Measurements from ENCODE around the gene IKZF2.

IKZF2 gene

GRCh38 chr2:213156717-213157116 lies 5.3 kb upstream of the IKZF2 start:
- no peak for TF ChIP-seq GABPA (IDR thresholded peaks at IDR 0.05; ENCODE audit: low read depth)
- no peak for TF ChIP-seq REST (IDR thresholded peaks at IDR 0.05; ENCODE audit: insufficient replicate concordance, low read depth)
- no peak for TF ChIP-seq POLR2AphosphoS5 (IDR thresholded peaks at IDR 0.05; ENCODE audit: low read depth)
- TF ChIP-seq SPI1 (IDR thresholded peaks at IDR 0.05; ENCODE audit: borderline replicate concordance, low read depth) = no peak
- TF ChIP-seq, protein P1, sequence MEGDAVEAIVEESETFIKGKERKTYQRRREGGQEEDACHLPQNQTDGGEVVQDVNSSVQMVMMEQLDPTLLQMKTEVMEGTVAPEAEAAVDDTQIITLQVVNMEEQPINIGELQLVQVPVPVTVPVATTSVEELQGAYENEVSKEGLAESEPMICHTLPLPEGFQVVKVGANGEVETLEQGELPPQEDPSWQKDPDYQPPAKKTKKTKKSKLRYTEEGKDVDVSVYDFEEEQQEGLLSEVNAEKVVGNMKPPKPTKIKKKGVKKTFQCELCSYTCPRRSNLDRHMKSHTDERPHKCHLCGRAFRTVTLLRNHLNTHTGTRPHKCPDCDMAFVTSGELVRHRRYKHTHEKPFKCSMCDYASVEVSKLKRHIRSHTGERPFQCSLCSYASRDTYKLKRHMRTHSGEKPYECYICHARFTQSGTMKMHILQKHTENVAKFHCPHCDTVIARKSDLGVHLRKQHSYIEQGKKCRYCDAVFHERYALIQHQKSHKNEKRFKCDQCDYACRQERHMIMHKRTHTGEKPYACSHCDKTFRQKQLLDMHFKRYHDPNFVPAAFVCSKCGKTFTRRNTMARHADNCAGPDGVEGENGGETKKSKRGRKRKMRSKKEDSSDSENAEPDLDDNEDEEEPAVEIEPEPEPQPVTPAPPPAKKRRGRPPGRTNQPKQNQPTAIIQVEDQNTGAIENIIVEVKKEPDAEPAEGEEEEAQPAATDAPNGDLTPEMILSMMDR (IDR thresholded peaks at IDR 0.05; ENCODE audit: insufficient read depth, low read length) = no peak
- no peak overlapping the region for H3K4me3 ChIP-seq (replicated peaks; ENCODE audit: insufficient read depth, low read length)
- DNase-seq (ENCODE audit: low read depth in 1 of 2, low spot score in 1 of 2) = no peak
- H3K27ac ChIP-seq (replicated peaks) = no peak overlapping the region
- H3K27me3 ChIP-seq (ENCODE audit: insufficient read depth, poor library complexity, severe bottlenecking) = no peaks in the 10 kb centered on the region

DNA sequence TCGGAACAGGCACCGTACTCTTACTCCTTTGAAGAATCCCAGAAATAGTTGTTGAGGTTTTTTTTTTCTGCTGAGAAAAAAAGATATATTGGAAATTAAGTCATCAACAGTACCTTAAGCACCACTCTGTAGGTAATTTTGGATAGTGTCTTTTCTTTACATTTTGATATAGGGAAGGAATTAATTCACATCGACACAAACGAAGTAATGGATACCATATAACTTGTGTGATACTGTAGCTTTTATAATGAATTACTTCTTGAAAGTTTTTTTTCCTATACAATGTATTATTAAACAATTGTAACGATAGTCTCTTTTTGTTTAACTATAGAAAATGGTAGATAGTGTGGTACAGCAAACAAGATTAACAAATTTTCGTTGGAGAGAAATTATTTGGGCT lies 1.5 kb upstream of the IKZF2 start:
- no peak for DNase-seq (ENCODE audit: low read depth in 1 of 2, low spot score in 1 of 2)
- Histone ChIP-seq H3K27me3 (ENCODE audit: insufficient read depth, poor library complexity, severe bottlenecking) (no peaks in the 10 kb centered on the region), H3K4me3 (replicated peaks; ENCODE audit: insufficient read depth, low read length) (no peak overlapping the region), H3K27ac (replicated peaks) (no peak overlapping the region; the same call in 1 of the 2 replicates)
- TF ChIP-seq REST (IDR thresholded peaks at IDR 0.05; ENCODE audit: insufficient replicate concordance, low read depth) (no peak), GABPA (IDR thresholded peaks at IDR 0.05; ENCODE audit: low read depth) (no peak), SPI1 (IDR thresholded peaks at IDR 0.05; ENCODE audit: borderline replicate concordance, low read depth) (no peak), POLR2AphosphoS5 (IDR thresholded peaks at IDR 0.05; ENCODE audit: low read depth) (no peak)
- TF ChIP-seq, protein P1 (IDR thresholded peaks at IDR 0.05; ENCODE audit: insufficient read depth, low read length) = no peak

DNA sequence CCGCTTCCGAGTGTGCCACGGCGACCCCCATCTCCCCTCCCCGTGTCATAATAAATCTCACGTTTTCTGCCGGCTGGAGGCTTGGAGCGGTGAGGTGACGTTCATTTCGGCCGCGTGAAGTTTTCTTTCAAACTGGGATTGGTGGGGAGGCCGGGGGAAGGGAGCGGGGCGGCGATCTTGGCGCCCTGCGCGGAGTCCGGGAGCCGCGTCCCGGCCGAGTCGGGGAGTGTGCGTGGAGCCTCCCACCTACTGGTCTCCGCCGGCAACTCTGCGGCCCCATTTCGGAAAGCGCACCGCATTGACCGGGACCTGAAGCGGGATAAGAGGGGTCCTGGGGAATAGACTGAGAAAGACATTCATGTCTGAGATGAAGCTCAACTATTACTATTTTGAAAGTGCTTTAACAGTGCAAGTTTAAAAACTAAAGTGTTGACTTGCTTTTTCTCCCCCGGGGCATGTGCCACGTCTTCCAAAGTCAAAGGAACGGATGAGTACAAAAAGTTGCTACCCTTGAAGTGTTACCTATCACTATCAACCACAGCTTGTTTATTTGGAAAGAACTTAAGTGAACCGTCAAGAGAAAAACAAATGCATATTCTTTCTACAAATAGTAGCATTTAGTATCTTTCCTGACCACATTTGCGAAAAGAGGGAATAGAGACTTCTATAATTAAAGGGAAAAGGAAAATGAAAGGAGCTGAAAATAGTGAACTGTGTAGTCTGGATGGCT lies 818 bp upstream of the IKZF2 start:
- peak; percentile 4 to 48 for DNase-seq (ENCODE audit: low read depth in 1 of 2, low spot score in 1 of 2)
- peak overlapping the region; percentile 57 for H3K4me3 ChIP-seq (replicated peaks; ENCODE audit: insufficient read depth, low read length)
- peak overlapping the region; percentile 67 for H3K27ac ChIP-seq (replicated peaks)
- H3K27me3 ChIP-seq (ENCODE audit: insufficient read depth, poor library complexity, severe bottlenecking) = no peaks in the 10 kb centered on the region
- TF ChIP-seq GABPA (IDR thresholded peaks at IDR 0.05; ENCODE audit: low read depth) = no peak

DNA sequence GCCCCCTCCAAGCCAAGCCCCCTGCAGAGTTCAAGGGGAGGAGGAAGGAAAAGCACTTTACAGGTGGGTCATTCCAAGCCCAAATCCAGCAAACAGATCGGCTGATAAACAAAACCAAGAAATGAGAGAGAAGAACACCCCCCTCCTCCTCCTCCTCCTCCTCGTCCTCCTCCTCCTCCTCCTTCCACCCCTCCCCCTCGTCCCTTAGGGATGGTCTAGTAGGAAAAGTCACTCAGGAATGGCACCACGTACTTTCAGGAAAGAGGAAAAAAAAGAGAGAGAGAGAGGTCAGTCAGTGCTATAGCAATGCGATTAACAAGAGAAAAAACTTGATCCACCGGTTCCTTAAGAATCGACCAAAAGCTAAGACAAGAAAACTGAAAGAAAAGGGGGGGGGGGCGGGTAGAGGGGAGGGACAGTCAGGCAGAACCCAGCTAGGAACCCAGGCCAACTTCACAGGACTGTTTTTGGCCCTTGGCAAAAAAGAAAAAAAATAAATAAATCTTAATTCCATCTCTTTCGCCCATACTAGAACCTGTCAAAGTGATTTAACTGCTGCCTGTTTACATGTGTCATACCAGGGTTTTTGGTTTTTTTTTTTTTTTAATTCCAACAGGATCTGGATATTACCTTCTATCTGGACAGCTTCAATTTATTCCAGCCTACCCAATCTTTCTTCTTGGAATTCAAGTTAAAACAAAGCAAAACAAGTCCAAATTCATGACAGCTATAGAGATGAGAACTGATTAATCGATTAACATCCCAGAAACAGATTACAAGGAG lies 906 bp downstream of the IKZF2 start:
- 0 out of 2 replicates have a peak overlapping the region, but pooled peaks have one; percentile 57 for H3K4me3 ChIP-seq (replicated peaks; ENCODE audit: insufficient read depth, low read length)
- H3K27ac ChIP-seq (replicated peaks) = peak overlapping the region; percentile 64
- no peak for DNase-seq (ENCODE audit: low read depth in 1 of 2, low spot score in 1 of 2)
- no peak for TF ChIP-seq SPI1 (IDR thresholded peaks at IDR 0.05; ENCODE audit: borderline replicate concordance, low read depth)
- TF ChIP-seq POLR2AphosphoS5 (IDR thresholded peaks at IDR 0.05; ENCODE audit: low read depth) = no peak
- TF ChIP-seq GABPA (IDR thresholded peaks at IDR 0.05; ENCODE audit: low read depth) = no peak
- TF ChIP-seq, protein P1 (IDR thresholded peaks at IDR 0.05; ENCODE audit: insufficient read depth, low read length) = no peak
- TF ChIP-seq REST (IDR thresholded peaks at IDR 0.05; ENCODE audit: insufficient replicate concordance, low read depth) = no peak
- no peaks in the 10 kb centered on the region for H3K27me3 ChIP-seq (ENCODE audit: insufficient read depth, poor library complexity, severe bottlenecking)

Data from HL-60 (cell line).